Choroid plexus epithelial cell (primary cell): Measurements from ENCODE around the gene FNDC3B.

Experiments
- DNase-seq: peaks from one replicate; pipeline ENCODE4 v3.0.0-alpha.2; 2010; ENCODE audit warnings: low read depth
- H3K4me3 ChIP-seq: 2 replicates; pipeline ENCODE4 v1.5.1; 2011; ENCODE audit warnings: low read depth, mild to moderate bottlenecking, control low read depth, low read length, moderate library complexity
- TF ChIP-seq, protein P1 (sequence below): conservative IDR thresholded peaks from 2 replicates; pipeline ENCODE4 v1.5.1; 2011; ENCODE audit warnings: low read depth, mild to moderate bottlenecking, control low read depth, inconsistent platforms, low read length, moderate library complexity

FNDC3B gene

DNA sequence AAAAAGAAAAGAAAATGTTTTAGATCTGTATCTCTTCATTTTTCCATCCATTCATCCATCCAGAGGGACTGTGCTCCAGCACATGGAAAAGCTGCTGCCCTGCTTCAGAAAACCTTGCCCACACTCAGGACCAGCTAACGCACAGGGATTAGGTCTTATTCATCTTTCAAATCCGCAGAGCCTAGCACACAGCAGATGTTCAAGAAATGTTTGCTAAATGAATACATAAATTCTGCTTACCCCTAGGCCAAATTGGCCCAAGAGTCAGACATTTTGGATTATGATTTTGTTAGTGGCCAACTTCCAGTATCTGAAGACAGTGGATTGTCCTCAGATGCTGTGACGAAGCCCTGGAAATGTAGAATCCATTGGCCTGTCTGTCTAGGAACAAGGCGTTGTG is 337.5 kb downstream of the FNDC3B start:
- TF ChIP-seq, protein P1, sequence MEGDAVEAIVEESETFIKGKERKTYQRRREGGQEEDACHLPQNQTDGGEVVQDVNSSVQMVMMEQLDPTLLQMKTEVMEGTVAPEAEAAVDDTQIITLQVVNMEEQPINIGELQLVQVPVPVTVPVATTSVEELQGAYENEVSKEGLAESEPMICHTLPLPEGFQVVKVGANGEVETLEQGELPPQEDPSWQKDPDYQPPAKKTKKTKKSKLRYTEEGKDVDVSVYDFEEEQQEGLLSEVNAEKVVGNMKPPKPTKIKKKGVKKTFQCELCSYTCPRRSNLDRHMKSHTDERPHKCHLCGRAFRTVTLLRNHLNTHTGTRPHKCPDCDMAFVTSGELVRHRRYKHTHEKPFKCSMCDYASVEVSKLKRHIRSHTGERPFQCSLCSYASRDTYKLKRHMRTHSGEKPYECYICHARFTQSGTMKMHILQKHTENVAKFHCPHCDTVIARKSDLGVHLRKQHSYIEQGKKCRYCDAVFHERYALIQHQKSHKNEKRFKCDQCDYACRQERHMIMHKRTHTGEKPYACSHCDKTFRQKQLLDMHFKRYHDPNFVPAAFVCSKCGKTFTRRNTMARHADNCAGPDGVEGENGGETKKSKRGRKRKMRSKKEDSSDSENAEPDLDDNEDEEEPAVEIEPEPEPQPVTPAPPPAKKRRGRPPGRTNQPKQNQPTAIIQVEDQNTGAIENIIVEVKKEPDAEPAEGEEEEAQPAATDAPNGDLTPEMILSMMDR = no peak
- H3K4me3 ChIP-seq = no peak overlapping the region
- no peak for DNase-seq

GRCh38 chr3:172378439-172378838 is 339.1 kb downstream of the FNDC3B start:
- TF ChIP-seq, protein P1 = no peak
- DNase-seq = no peak
- no peak overlapping the region for H3K4me3 ChIP-seq

- H3K4me3 ChIP-seq = no peak overlapping the region
- TF ChIP-seq, protein P1 = no peak
- no peak for DNase-seq
Observed at GRCh38 chr3:172379372-172379771, 340.0 kb downstream of the FNDC3B start.

DNA sequence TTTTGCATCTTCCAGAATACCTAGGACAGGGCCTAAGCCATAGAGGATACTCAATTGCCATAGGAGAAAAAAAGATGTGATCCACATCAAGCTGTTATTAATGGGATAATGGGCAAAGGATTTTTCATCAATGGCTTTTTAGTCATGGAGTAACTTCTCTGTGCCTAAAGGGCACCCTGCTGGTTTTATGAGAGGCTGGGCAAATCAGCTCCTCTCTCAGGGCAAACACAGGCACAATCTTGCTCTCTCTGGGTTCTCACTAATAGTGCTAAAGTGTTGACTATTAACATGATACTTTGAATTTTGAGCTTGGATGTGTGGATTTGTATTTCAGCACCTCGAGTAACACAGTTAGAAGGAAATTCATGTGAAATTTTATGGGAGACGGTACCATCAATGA is 341.3 kb downstream of the FNDC3B start:
- no peak overlapping the region for H3K4me3 ChIP-seq
- DNase-seq = no peak
- TF ChIP-seq, protein P1 = no peak

DNA sequence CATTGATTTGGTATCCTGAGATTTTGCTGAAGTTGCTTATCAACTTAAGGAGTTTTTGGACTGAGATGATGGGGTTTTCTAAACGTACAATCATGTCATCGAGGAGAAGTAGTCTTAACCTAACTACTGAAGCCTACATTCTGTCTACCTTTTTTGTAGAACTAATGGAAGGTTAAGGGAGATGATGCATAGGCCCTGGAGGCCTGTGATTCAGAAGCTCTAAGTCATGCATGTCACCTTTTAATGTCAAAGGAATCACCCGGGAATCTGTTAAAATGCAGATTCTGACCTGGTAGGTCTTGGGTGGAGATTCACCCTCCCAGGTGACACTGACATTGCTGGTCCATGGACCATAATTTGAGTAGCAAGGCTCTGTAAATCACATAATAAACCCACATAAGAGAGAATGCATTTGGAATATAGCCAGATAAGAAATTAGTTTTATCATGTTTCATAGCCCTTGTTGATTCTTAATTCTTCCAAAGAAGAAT is 344.0 kb downstream of the FNDC3B start:
- no peak for DNase-seq
- TF ChIP-seq, protein P1 = no peak
- H3K4me3 ChIP-seq = no peak overlapping the region

GRCh38 chr3:172384836-172385235 is 345.5 kb downstream of the FNDC3B start:
- DNase-seq = no peak
- TF ChIP-seq, protein P1 = no peak
- H3K4me3 ChIP-seq = no peak overlapping the region

GRCh38 chr3:172387728-172388127 is 348.4 kb downstream of the FNDC3B start:
- no peak for DNase-seq
- no peak overlapping the region for H3K4me3 ChIP-seq
- TF ChIP-seq, protein P1 = no peak
